Thyroid gland (tissue), 4 donors: ENCODE results near the gene SLC11A1.

Experiments used
- CTCF ChIP-seq, 6 experiments: fragments of 200-600 bp in 3 of 6; fragments of 450-650 bp in 3 of 6; sonication (generic) in 3 of 6; IDR thresholded peaks; one replicate each; pipeline ENCODE4 v1.5.1; 2016 to 2019; ENCODE audit warnings: antibody characterized with exemption in 6 of 6, mild to moderate bottlenecking in 2 of 6, inconsistent platforms in 1 of 6, moderate library complexity in 1 of 6
- POLR2A ChIP-seq, 2 donors: fragments of 450-650 bp; IDR thresholded peaks; one replicate each; pipeline ENCODE4 v1.6.1; 2017; ENCODE audit warnings: antibody characterized with exemption in 2 of 2, mild to moderate bottlenecking in 2 of 2, moderate library complexity in 1 of 2

- TF ChIP-seq CTCF (IDR thresholded peaks at IDR 0.05) = no peak
- TF ChIP-seq POLR2A (IDR thresholded peaks at IDR 0.05) = no peak
Measured at GRCh38 chr2:218444692-218445357, 62.8 kb downstream of the SLC11A1 start.
